DND-41 (cell line): Measurements from ENCODE around the gene MSH4.

Experiments used
- ATAC-seq: fragments of 200-7000 bp; cut with Tn5 transposase; 3 replicates; pipeline ENCODE4 v1.9.1; 2021; ENCODE audit warnings: low read depth; ENCODE audit not compliant: insufficient read depth
- DNase-seq: peaks from one replicate; pipeline ENCODE4 v3.0.0-alpha.2; 2020
- H2AFZ ChIP-seq: 2 replicates; pipeline ENCODE4 v1.6.0; 2012; ENCODE audit warnings: low read depth, low read length
- H3K27ac ChIP-seq: 2 replicates; pipeline ENCODE4 v1.5.1; 2012; ENCODE audit warnings: low read length, inconsistent platforms
- H3K27me3 ChIP-seq: fragments of 200-600 bp; sonication (generic); 2 replicates; pipeline ENCODE4 v1.6.0; 2012; ENCODE audit warnings: low read length, mild to moderate bottlenecking, inconsistent platforms; ENCODE audit not compliant: insufficient read depth, poor library complexity
- H3K36me3 ChIP-seq: 2 replicates; pipeline ENCODE4 v1.5.1; 2012; ENCODE audit warnings: low read length, inconsistent platforms; ENCODE audit not compliant: insufficient read depth
- H3K4me1 ChIP-seq: 2 replicates; pipeline ENCODE4 v1.5.1; 2012; ENCODE audit warnings: mild to moderate bottlenecking, low read length; ENCODE audit not compliant: insufficient read depth
- H3K4me2 ChIP-seq: 2 replicates; pipeline ENCODE4 v1.6.0; 2012; ENCODE audit warnings: mild to moderate bottlenecking, moderate library complexity, low read length, inconsistent platforms; ENCODE audit not compliant: insufficient read depth
- H3K4me3 ChIP-seq, 2 experiments: fragments of 200-600 bp in 1 of 2; shearing (Covaris generic) in 1 of 2; 2 replicates each; pipeline ENCODE4 v1.5.1; 2012 to 2016; ENCODE audit warnings: inconsistent platforms in 2 of 2, low read length in 2 of 2, mild to moderate bottlenecking in 2 of 2, low read depth in 1 of 2, moderate library complexity in 1 of 2
- H3K79me2 ChIP-seq: 2 replicates; pipeline ENCODE4 v1.6.0; 2012; ENCODE audit warnings: low read length, inconsistent platforms; ENCODE audit not compliant: insufficient read depth
- H3K9ac ChIP-seq: 2 replicates; pipeline ENCODE4 v1.6.0; 2012; ENCODE audit warnings: low read depth, mild to moderate bottlenecking, inconsistent platforms, low read length, moderate library complexity
- H3K9me3 ChIP-seq: 2 replicates; pipeline ENCODE4 v1.5.1; 2012; ENCODE audit warnings: low read length, moderate library complexity, mild to moderate bottlenecking, inconsistent platforms; ENCODE audit not compliant: insufficient read depth, severe bottlenecking
- H4K20me1 ChIP-seq: 2 replicates; pipeline ENCODE4 v1.6.0; 2012; ENCODE audit warnings: low read length; ENCODE audit not compliant: insufficient read depth
- EZH2 ChIP-seq: IDR thresholded peaks from 3 replicates; pipeline ENCODE4 v1.6.1; 2012; ENCODE audit warnings: borderline replicate concordance, low read depth, mild to moderate bottlenecking, moderate library complexity, low read length, inconsistent platforms; ENCODE audit not compliant: severe bottlenecking
- TF ChIP-seq, protein P1 (sequence below): IDR thresholded peaks from 2 replicates; pipeline ENCODE4 v1.5.1; 2012; ENCODE audit warnings: borderline replicate concordance, low read length, moderate library complexity, mild to moderate bottlenecking; ENCODE audit not compliant: poor library complexity, severe bottlenecking; ENCODE audit errors: extremely low read depth

MSH4 gene

DNA sequence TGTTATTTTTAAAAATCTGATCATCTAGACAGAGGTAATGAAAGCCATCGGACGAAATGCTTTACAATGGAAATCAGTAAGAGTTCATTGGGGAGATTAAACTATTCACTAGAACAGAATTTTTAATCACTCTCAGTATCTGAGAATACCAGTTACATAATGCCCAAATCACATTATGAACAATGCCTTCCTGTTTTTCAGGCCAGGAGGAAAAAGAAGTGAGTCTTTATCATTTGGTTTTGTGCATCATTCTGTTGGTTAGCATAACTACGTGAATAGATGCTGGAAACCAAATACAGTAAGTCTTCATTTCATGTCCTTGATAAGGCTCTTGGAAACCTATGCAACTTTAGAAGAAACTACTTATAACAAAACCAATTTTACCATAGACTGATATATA is 153.5 kb downstream of the MSH4 start:
- no peak overlapping the region for H3K4me3 ChIP-seq
- no peak overlapping the region for H3K27ac ChIP-seq
- H2AFZ ChIP-seq, result no peak overlapping the region
- H3K4me2 ChIP-seq, result no peak overlapping the region
- TF ChIP-seq, protein P1, sequence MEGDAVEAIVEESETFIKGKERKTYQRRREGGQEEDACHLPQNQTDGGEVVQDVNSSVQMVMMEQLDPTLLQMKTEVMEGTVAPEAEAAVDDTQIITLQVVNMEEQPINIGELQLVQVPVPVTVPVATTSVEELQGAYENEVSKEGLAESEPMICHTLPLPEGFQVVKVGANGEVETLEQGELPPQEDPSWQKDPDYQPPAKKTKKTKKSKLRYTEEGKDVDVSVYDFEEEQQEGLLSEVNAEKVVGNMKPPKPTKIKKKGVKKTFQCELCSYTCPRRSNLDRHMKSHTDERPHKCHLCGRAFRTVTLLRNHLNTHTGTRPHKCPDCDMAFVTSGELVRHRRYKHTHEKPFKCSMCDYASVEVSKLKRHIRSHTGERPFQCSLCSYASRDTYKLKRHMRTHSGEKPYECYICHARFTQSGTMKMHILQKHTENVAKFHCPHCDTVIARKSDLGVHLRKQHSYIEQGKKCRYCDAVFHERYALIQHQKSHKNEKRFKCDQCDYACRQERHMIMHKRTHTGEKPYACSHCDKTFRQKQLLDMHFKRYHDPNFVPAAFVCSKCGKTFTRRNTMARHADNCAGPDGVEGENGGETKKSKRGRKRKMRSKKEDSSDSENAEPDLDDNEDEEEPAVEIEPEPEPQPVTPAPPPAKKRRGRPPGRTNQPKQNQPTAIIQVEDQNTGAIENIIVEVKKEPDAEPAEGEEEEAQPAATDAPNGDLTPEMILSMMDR, result no peak
- TF ChIP-seq EZH2, result no peak
- no peaks in the 10 kb centered on the region for H3K9me3 ChIP-seq
- H3K36me3 ChIP-seq, result no peaks in the 10 kb centered on the region
- H3K27me3 ChIP-seq, result no peaks in the 10 kb centered on the region
- H4K20me1 ChIP-seq, result no peaks in the 10 kb centered on the region
- ATAC-seq, result no peak
- no peak overlapping the region for H3K9ac ChIP-seq
- H3K79me2 ChIP-seq, result no peaks in the 10 kb centered on the region
- H3K4me1 ChIP-seq, result no peaks in the 10 kb centered on the region
- DNase-seq, result no peak

DNA sequence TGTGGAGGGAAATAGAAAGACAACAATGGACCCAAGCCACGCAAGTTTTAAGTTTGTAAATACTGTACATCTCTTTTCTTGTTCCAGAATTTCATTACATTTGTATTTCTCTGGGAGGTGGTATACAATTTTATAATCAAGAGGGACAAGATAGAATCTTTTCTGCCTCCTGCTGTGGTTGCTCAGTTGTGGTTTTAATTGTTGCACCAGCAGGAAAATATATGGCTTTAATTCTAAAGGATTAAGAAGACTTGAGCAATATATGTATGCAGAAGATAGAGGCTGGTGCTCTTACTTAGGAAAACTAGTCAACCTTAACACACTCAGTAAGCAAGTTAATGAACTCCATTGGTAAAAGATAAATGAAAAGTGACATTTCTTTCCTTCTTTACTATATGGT is 155.3 kb downstream of the MSH4 start:
- Histone ChIP-seq H3K27me3 (no peaks in the 10 kb centered on the region), H3K27ac (no peak overlapping the region), H4K20me1 (no peaks in the 10 kb centered on the region), H3K4me3 (no peak overlapping the region), H3K4me2 (no peak overlapping the region), H3K9me3 (no peaks in the 10 kb centered on the region), H2AFZ (no peak overlapping the region), H3K36me3 (no peaks in the 10 kb centered on the region), H3K9ac (no peak overlapping the region), H3K79me2 (no peaks in the 10 kb centered on the region), H3K4me1 (no peaks in the 10 kb centered on the region)
- ATAC-seq (no peak), DNase-seq (no peak)
- no peak for TF ChIP-seq EZH2
- TF ChIP-seq, protein P1, result no peak

DNA sequence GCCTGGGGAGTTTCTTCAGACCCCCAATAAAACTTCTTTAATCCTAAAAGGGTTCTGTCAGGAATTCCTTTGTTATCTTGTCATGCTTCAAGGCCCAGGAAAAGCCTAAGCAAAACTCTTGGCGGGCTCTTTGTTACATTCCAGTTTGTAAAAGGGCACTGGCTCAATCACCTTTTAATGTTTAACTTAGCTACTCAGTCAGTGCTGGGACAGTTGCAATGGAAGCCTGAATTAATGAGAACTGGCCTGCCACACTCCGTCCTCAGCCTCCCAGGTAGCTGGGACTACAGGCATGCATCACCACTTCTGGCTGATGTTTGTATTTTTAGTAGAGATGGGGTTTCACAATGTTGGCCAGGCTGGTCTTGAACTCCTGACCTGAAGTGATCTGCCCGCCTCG is 156.8 kb downstream of the MSH4 start:
- Histone ChIP-seq H3K27me3 (no peaks in the 10 kb centered on the region), H3K4me3 (no peak overlapping the region), H3K4me2 (no peak overlapping the region), H3K9ac (no peak overlapping the region), H3K27ac (no peak overlapping the region), H3K4me1 (no peaks in the 10 kb centered on the region), H2AFZ (no peak overlapping the region), H3K9me3 (no peaks in the 10 kb centered on the region), H4K20me1 (no peaks in the 10 kb centered on the region), H3K36me3 (no peaks in the 10 kb centered on the region), H3K79me2 (no peaks in the 10 kb centered on the region)
- ATAC-seq (no peak), DNase-seq (no peak)
- no peak for TF ChIP-seq EZH2
- TF ChIP-seq, protein P1, result no peak

DNA sequence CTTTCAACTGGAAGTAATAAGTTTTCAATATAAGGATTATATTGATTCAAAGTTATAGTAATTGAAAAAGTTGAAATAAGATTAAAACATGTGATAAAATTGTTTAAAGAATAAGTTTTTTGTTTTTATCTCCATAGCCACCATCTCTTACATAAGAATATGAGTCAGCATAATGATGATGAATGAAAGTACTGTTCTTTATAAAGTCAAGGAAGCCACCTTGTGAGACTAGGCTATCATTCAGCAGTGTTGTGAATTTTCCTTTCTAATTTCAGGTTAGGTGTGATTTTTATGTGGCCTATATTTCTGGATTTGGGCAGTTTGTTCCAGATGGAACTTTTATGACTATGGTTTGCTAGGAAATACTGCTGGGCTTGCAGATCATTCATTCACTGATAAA is 157.9 kb downstream of the MSH4 start:
- no peak for DNase-seq
- H3K79me2 ChIP-seq, result no peaks in the 10 kb centered on the region
- no peaks in the 10 kb centered on the region for H3K36me3 ChIP-seq
- no peak for ATAC-seq
- no peak overlapping the region for H3K9ac ChIP-seq
- no peaks in the 10 kb centered on the region for H3K27me3 ChIP-seq
- no peak overlapping the region for H3K4me2 ChIP-seq
- H3K9me3 ChIP-seq, result no peaks in the 10 kb centered on the region
- H3K27ac ChIP-seq, result no peak overlapping the region
- no peaks in the 10 kb centered on the region for H3K4me1 ChIP-seq
- no peak overlapping the region for H3K4me3 ChIP-seq
- no peak for TF ChIP-seq EZH2
- TF ChIP-seq, protein P1, result no peak
- H4K20me1 ChIP-seq, result no peaks in the 10 kb centered on the region
- no peak overlapping the region for H2AFZ ChIP-seq
